ENCODE data around the gene SCD. TPM values are rescaled to one million over a fixed set of nuclear protein-coding genes. Genes with fewer than 3 reads are reported as not detected.

Gene SCD
- total and polyA plus RNA-seq, 2 experiments from 2014 or later: 282 to 589 TPM

DNA sequence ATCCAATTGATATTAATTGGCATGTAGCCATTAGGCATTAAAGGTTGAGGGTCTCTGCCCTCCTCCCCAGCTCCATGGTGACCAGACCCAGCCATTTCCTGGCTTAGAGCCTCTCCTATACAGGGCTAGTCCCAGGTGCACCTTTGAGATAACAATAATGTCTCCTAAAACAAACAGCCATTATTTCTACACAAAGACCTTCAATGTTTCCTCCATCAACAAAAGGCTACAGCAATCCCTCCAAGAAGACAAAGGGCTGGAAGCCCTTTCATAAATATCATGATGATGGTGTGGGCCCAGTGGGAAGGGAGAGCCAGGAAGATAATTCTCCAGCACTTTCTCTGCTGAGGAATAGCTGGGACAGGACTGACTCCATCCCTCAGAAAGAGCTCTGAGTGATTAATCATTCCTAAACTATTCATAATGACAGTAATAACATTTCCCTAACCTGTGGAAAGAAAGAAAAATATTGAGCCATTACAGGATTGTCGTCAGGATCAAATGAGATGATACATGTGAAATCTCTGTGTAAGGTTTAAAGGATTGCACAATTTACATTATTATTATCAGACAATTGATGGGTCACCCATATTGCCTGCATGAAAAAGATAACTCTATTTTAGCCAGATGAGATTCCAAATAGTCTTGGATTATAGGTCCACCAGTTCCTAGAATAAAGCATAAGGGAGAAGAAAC is 27.2 kb upstream of the SCD start:
- H3K4me2 ChIP-seq: no peak overlapping the region
- TF ChIP-seq EZH2 (IDR thresholded peaks at IDR 0.05; ENCODE audit: borderline replicate concordance): no peak
- TF ChIP-seq EZH2phosphoT487 (IDR thresholded peaks at IDR 0.05; ENCODE audit: low read depth, severe bottlenecking, unreplicated experiment): no peak
- TF ChIP-seq CTCF (IDR thresholded peaks at IDR 0.05; ENCODE audit: poor library complexity): no peak
- no peaks in the 10 kb centered on the region for H3K9me2 ChIP-seq (replicated peaks; ENCODE audit: insufficient read depth)
- no peaks in the 10 kb centered on the region for H3K36me3 ChIP-seq (replicated peaks; ENCODE audit: insufficient read depth, low read depth)
- H3K27ac ChIP-seq: no peak overlapping the region
- peaks cover 22% of the 10 kb centered on the region for H3K27me3 ChIP-seq
- H4K20me1 ChIP-seq (ENCODE audit: insufficient read depth, poor library complexity, severe bottlenecking): no peaks in the 10 kb centered on the region
- H3K4me3 ChIP-seq: no peak overlapping the region
- no peaks in the 10 kb centered on the region for H3K9me3 ChIP-seq (ENCODE audit: low read depth)
- H2AFZ ChIP-seq: no peak overlapping the region
- no peaks in the 10 kb centered on the region for H3K4me1 ChIP-seq (ENCODE audit: insufficient read depth)
- 61% methylated on average over 1 of the region's 1 CpG for WGBS (ENCODE audit: low lambda C conversion rate, missing lambda C conversion rate)
- no peak for DNase-seq (ENCODE audit: low spot score)
- no peaks in the 10 kb centered on the region for H3K79me2 ChIP-seq

GRCh38 chr10:100325158-100325557 is 21.9 kb upstream of the SCD start:
- H3K4me1 ChIP-seq (ENCODE audit: insufficient read depth): no peaks in the 10 kb centered on the region
- no peaks in the 10 kb centered on the region for H3K79me2 ChIP-seq
- TF ChIP-seq EZH2phosphoT487 (IDR thresholded peaks at IDR 0.05; ENCODE audit: low read depth, severe bottlenecking, unreplicated experiment) (no peak), CTCF (IDR thresholded peaks at IDR 0.05; ENCODE audit: poor library complexity) (no peak), EZH2 (IDR thresholded peaks at IDR 0.05; ENCODE audit: borderline replicate concordance) (no peak)
- no peak overlapping the region for H3K4me2 ChIP-seq
- H3K27me3 ChIP-seq: peaks cover 28% of the 10 kb centered on the region
- no peaks in the 10 kb centered on the region for H3K9me2 ChIP-seq (replicated peaks; ENCODE audit: insufficient read depth)
- H3K36me3 ChIP-seq (replicated peaks; ENCODE audit: insufficient read depth, low read depth): no peaks in the 10 kb centered on the region
- 44% methylated on average over 7 of the region's 7 CpGs for WGBS (ENCODE audit: low lambda C conversion rate, missing lambda C conversion rate)
- H2AFZ ChIP-seq: no peak overlapping the region
- no peaks in the 10 kb centered on the region for H3K9me3 ChIP-seq (ENCODE audit: low read depth)
- no peak for DNase-seq (ENCODE audit: low spot score)
- no peak overlapping the region for H3K27ac ChIP-seq
- no peaks in the 10 kb centered on the region for H4K20me1 ChIP-seq (ENCODE audit: insufficient read depth, poor library complexity, severe bottlenecking)
- H3K4me3 ChIP-seq: no peak overlapping the region

DNA sequence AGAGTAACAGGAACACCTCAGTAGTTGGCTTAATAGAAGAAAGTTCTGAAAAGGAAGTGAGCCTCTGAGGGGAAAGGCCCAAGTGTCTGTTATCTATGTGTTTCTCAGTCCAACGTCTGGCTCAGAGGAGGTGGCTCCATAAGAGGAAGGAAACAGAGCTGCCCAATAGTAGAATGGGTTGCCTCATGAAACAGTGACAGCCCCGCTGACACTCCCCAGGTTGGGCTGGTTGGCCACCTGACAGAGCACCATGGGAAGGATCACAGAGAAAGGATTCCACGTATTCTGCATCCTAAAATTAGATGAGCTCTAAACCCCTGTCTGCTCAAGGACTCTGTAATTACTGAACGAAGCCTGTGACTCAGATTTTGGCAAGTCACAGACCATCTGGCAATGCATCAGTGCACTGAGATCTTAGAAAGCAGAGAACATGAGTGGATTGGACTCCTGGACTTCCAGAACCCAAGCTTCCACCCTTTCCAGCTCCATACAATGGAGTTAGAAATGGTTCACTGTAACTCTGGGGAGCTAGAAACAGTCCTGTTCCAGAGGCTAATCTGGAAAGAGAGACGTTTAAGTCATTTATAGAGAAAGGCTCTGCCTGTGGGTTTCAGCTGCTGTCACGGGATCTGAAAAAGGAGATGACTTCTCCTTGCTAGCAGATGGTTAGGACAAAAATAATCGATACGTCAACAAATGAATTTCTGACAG is 19.9 kb upstream of the SCD start:
- 59% methylated on average over 8 of the region's 8 CpGs for WGBS (ENCODE audit: low lambda C conversion rate, missing lambda C conversion rate)
- Histone ChIP-seq H4K20me1 (ENCODE audit: insufficient read depth, poor library complexity, severe bottlenecking) (no peaks in the 10 kb centered on the region), H3K4me2 (no peak overlapping the region), H3K4me3 (no peak overlapping the region), H3K27ac (no peak overlapping the region), H3K79me2 (no peaks in the 10 kb centered on the region), H2AFZ (no peak overlapping the region), H3K9me3 (ENCODE audit: low read depth) (no peaks in the 10 kb centered on the region), H3K9me2 (replicated peaks; ENCODE audit: insufficient read depth) (no peaks in the 10 kb centered on the region), H3K4me1 (ENCODE audit: insufficient read depth) (no peaks in the 10 kb centered on the region), H3K27me3 (peaks cover 25% of the 10 kb centered on the region), H3K36me3 (replicated peaks; ENCODE audit: insufficient read depth, low read depth) (no peaks in the 10 kb centered on the region)
- DNase-seq (ENCODE audit: low spot score): no peak
- TF ChIP-seq EZH2phosphoT487 (IDR thresholded peaks at IDR 0.05; ENCODE audit: low read depth, severe bottlenecking, unreplicated experiment) (no peak), CTCF (IDR thresholded peaks at IDR 0.05; ENCODE audit: poor library complexity) (no peak), EZH2 (IDR thresholded peaks at IDR 0.05; ENCODE audit: borderline replicate concordance) (no peak)

Data from hepatocyte (in vitro differentiated cells).